A549 (cell line): ENCODE measurements around the gene JUP. TPM values are rescaled to one million over a fixed set of nuclear protein-coding genes. Genes with fewer than 3 reads are reported as not detected.

Source experiments
- ATAC-seq, 2 experiments: fragments of 200-7000 bp in 1 of 2; fragments of >200 bp in 1 of 2; cut with Nextera tagmentation in 1 of 2; cut with Tn5 transposase in 1 of 2; 3 replicates each; pipeline versions ENCODE4 v1.8.0 to v1.9.1; 2018 to 2020; ENCODE audit warnings: mild to moderate bottlenecking in 1 of 2, moderate library complexity in 1 of 2
- CTCF ChIA-PET: fragments of 300-600 bp; sonication (Branson Sonifier 250); formaldehyde crosslinking; extraction: SDS; loops from one replicate; lab custom pipeline; 2021; ENCODE audit warnings: antibody characterized with exemption, inconsistent platforms; lab: Yijun Ruan, JAX
- POLR2A ChIA-PET: fragments of 350-600 bp; formaldehyde crosslinking; extraction: SDS; loops from one replicate; lab custom pipeline; 2021; ENCODE audit warnings: antibody characterized with exemption, inconsistent platforms; lab: Yijun Ruan, JAX
- DNase-seq, 2 experiments: peaks; one replicate each; pipeline versions ENCODE4 v3.0.0 to v3.0.0-alpha.2; 2011 to 2016; ENCODE audit warnings: low read depth in 1 of 2, low spot score in 1 of 2
- FAIRE-seq: peaks from 2 replicates; lab custom pipeline; 2011; peaks lifted over from hg19 to GRCh38; lab: Jason Lieb, UNC
- H3K27ac ChIP-seq, 2 experiments: fragments of >200 bp; sonication (Bioruptor Twin); formaldehyde crosslinking; 3 replicates each; pipeline ENCODE4 v1.5.1; 2016 to 2017
- H3K4me1 ChIP-seq: fragments of >200 bp; sonication (Bioruptor Twin); formaldehyde crosslinking; 3 replicates; pipeline ENCODE4 v1.6.1; 2016
- H3K4me2 ChIP-seq: fragments of >200 bp; sonication (Bioruptor Twin); formaldehyde crosslinking; 3 replicates; pipeline ENCODE4 v1.6.1; 2016
- H3K4me3 ChIP-seq: fragments of >200 bp; sonication (Bioruptor Twin); formaldehyde crosslinking; 3 replicates; pipeline ENCODE4 v1.5.1; 2016
- H3K9me3 ChIP-seq: fragments of >200 bp; sonication (Bioruptor Twin); formaldehyde crosslinking; 3 replicates; pipeline ENCODE4 v1.6.1; 2016
- BHLHE40 ChIP-seq: IDR thresholded peaks from 2 replicates; pipeline ENCODE4 v1.6.1; 2012; ENCODE audit warnings: low read depth, low read length, inconsistent platforms
- CBX8 ChIP-seq: fragments of 200-600 bp; sonication (generic); IDR thresholded peaks from 2 replicates; pipeline ENCODE4 v1.6.1; 2016
- CEBPB ChIP-seq, 2 experiments: fragments of >200 bp in 1 of 2; sonication (Bioruptor Twin) in 1 of 2; formaldehyde crosslinking in 1 of 2; IDR thresholded peaks; 2 replicates each; pipeline ENCODE4 v1.6.1; 2012 to 2016
- CHD2 ChIP-seq: fragments of 150-350 bp; IDR thresholded peaks from 2 replicates; pipeline ENCODE4 v1.6.1; 2014; ENCODE audit warnings: low read length; ENCODE audit not compliant: partially characterized antibody
- CHD4 ChIP-seq: fragments of 200-600 bp; sonication (generic); IDR thresholded peaks from 2 replicates; pipeline ENCODE4 v1.6.1; 2016; ENCODE audit warnings: antibody characterized with exemption, mild to moderate bottlenecking, borderline replicate concordance
- CTCF ChIP-seq: fragments of >200 bp; sonication (Bioruptor Twin); formaldehyde crosslinking; IDR thresholded peaks from 3 replicates; pipeline ENCODE4 v1.5.1; 2016
- EHMT2 ChIP-seq: fragments of 200-600 bp; sonication (generic); IDR thresholded peaks from 2 replicates; pipeline ENCODE4 v1.6.1; 2016; ENCODE audit warnings: antibody characterized with exemption, low read depth, mild to moderate bottlenecking, moderate library complexity
- EP300 ChIP-seq, 2 experiments: fragments of >200 bp; sonication (Bioruptor Twin); formaldehyde crosslinking; IDR thresholded peaks; 2 replicates in 1 of 2; 3 replicates in 1 of 2; pipeline ENCODE4 v1.6.1; 2016 to 2017
- FOSB ChIP-seq: fragments of 250-450 bp; sonication (Bioruptor Pico); IDR thresholded peaks from 2 replicates; pipeline ENCODE4 v1.5.0; 2020; ENCODE audit warnings: mild to moderate bottlenecking, moderate library complexity
- FOSL2 ChIP-seq, 2 experiments: fragments of 450-650 bp in 1 of 2; fragments of >200 bp in 1 of 2; sonication (Bioruptor Twin) in 1 of 2; formaldehyde crosslinking; IDR thresholded peaks; 2 replicates each; pipeline versions ENCODE4 v1.5.0 to v1.6.1; 2016 to 2020; ENCODE audit warnings: mild to moderate bottlenecking in 1 of 2, moderate library complexity in 1 of 2
- FOXS1 ChIP-seq: fragments of 250-450 bp; sonication (Bioruptor Pico); IDR thresholded peaks from 2 replicates; pipeline ENCODE4 v1.5.0; 2020; ENCODE audit warnings: mild to moderate bottlenecking, moderate library complexity
- HES2 ChIP-seq: fragments of >200 bp; sonication (Bioruptor Twin); formaldehyde crosslinking; IDR thresholded peaks from 2 replicates; pipeline ENCODE4 v1.6.1; 2016
- HOXB5 ChIP-seq: fragments of 250-450 bp; sonication (Bioruptor Pico); IDR thresholded peaks from 2 replicates; pipeline ENCODE4 v1.5.0; 2020; ENCODE audit warnings: mild to moderate bottlenecking, moderate library complexity
- JUN ChIP-seq, 2 experiments: fragments of >200 bp; sonication (Bioruptor Twin); formaldehyde crosslinking; IDR thresholded peaks; 2 replicates in 1 of 2; 3 replicates in 1 of 2; pipeline ENCODE4 v1.6.1; 2016 to 2017
- JUNB ChIP-seq: fragments of >200 bp; sonication (Bioruptor Twin); formaldehyde crosslinking; IDR thresholded peaks from 2 replicates; pipeline ENCODE4 v1.6.1; 2016
- KDM1A ChIP-seq: fragments of 200-600 bp; sonication (generic); IDR thresholded peaks from 2 replicates; pipeline ENCODE4 v1.6.1; 2016; ENCODE audit warnings: low read depth, mild to moderate bottlenecking
- MAFK ChIP-seq: fragments of 450-650 bp; IDR thresholded peaks from 2 replicates; pipeline ENCODE4 v1.6.1; 2014; ENCODE audit not compliant: partially characterized antibody
- MAX ChIP-seq: IDR thresholded peaks from 2 replicates; pipeline ENCODE4 v1.6.1; 2012
- MYC ChIP-seq: IDR thresholded peaks from 2 replicates; pipeline ENCODE4 v1.6.1; 2012; ENCODE audit warnings: mild to moderate bottlenecking, inconsistent platforms, low read length, improper control_type of control experiment, borderline replicate concordance
- NR3C1 ChIP-seq: fragments of >200 bp; sonication (Bioruptor Twin); formaldehyde crosslinking; IDR thresholded peaks from 3 replicates; pipeline ENCODE4 v1.6.1; 2017
- PBX3 ChIP-seq: IDR thresholded peaks from 2 replicates; pipeline ENCODE4 v1.6.1; 2012
- PHF8 ChIP-seq: fragments of 200-600 bp; sonication (generic); IDR thresholded peaks from 2 replicates; pipeline ENCODE4 v1.6.1; 2016; ENCODE audit warnings: low read depth, mild to moderate bottlenecking, antibody characterized with exemption, moderate library complexity, borderline replicate concordance
- POLR2A ChIP-seq: IDR thresholded peaks from 2 replicates; pipeline ENCODE4 v1.6.1; 2012; ENCODE audit warnings: mild to moderate bottlenecking, low read length
- RAD21 ChIP-seq, 2 experiments: fragments of >200 bp in 1 of 2; sonication (Bioruptor Twin) in 1 of 2; formaldehyde crosslinking in 1 of 2; IDR thresholded peaks in 1 of 2; conservative IDR thresholded peaks in 1 of 2; 2 replicates in 1 of 2; 3 replicates in 1 of 2; pipeline ENCODE4 v1.6.1; 2012 to 2018; ENCODE audit warnings: inconsistent platforms in 1 of 2
- RARB ChIP-seq: fragments of 250-450 bp; sonication (Bioruptor Pico); IDR thresholded peaks from 2 replicates; pipeline ENCODE4 v1.8.0; 2021; ENCODE audit warnings: mild to moderate bottlenecking, moderate library complexity
- SMC3 ChIP-seq: fragments of >200 bp; sonication (Bioruptor Twin); formaldehyde crosslinking; IDR thresholded peaks from 3 replicates; pipeline ENCODE4 v1.6.1; 2018; ENCODE audit warnings: inconsistent platforms
- TP53 ChIP-seq: fragments of 250-450 bp; sonication (Bioruptor Pico); IDR thresholded peaks from 2 replicates; pipeline ENCODE4 v1.5.0; 2021; ENCODE audit warnings: mild to moderate bottlenecking, moderate library complexity
- ZSCAN20 ChIP-seq: fragments of 250-450 bp; sonication (Bioruptor Pico); IDR thresholded peaks from 2 replicates; pipeline ENCODE4 v1.8.0; 2022; ENCODE audit warnings: mild to moderate bottlenecking, moderate library complexity
- WGBS: methylation state at CpG from one replicate; pipeline ENCODE4 v1.1.6; 2017; ENCODE audit errors: missing lambda C conversion rate; 5-methylcytosine and 5-hydroxymethylcytosine counted together
- polyA plus RNA-seq, 4 experiments: library from polyadenylated mRNA; depleted of rRNA in 3 of 4; stranded (reverse); fragments of >200 nt; fragmentation: RNase III in 1 of 4; extraction: RNeasy Plus Mini Kit Qiagen cat#74134 plus additional on column Dnase treatment in 1 of 4; gene quantifications; 2 replicates in 3 of 4; 3 replicates in 1 of 4; pipeline ENCODE4 v1.2.3, GENCODE V29; 2011 to 2017

Gene JUP
- polyA plus RNA-seq, 2 of the 4 experiments (the other 2 are of a cell fraction): 54.8 to 107 TPM

GRCh38 chr17:41801374-41802271 is 15.1 kb upstream of the JUP start:
- H3K4me2 ChIP-seq: peak overlapping the region; percentile 76
- FAIRE-seq: peak; percentile 77

GRCh38 chr17:41800601-41801373 is 14.3 kb upstream of the JUP start:
- Histone ChIP-seq H3K4me3 (no peak overlapping the region), H3K27ac (peak overlapping the region; percentile 80 to 86)

More at GRCh38 chr17:41801374-41802271, 15.1 kb upstream of the JUP start:
- Histone ChIP-seq H3K4me1 (peaks cover 23% of the 10 kb centered on the region), H3K9me3 (no peaks in the 10 kb centered on the region), H3K27ac (peak overlapping the region; percentile 80 to 86), H3K4me3 (no peak overlapping the region)
- ChIA-PET POLR2A (interaction anchor here (0.5 to 3.9 kb wide), 10 partner anchors 8 to 129 kb away, joined by 3 to 50 read pairs (median 8); partner anchors contain the start of genes EIF1, HAP1, JUP and ODAD4), CTCF (interaction anchor here (0.6 to 52.0 kb wide), 47 partner anchors 9 to 511 kb away, joined by 3 to 3262 read pairs (median 5); partner anchors contain the start of genes ACLY, FKBP10, GAST and HAP1)
- TF ChIP-seq PHF8: no peak
- TF ChIP-seq PBX3: 0 out of 2 replicates have a peak, but pooled peaks have one; percentile 32
- no peak for TF ChIP-seq EHMT2
- peak; percentile 75; the same call in 1 of the 2 replicates for TF ChIP-seq KDM1A
- TF ChIP-seq FOXS1: no peak
- TF ChIP-seq JUN (IDR thresholded peaks at IDR 0.05): peak; percentile 54 to 57; a peak in 2 of 5 replicates
- no peak for TF ChIP-seq JUNB
- peak; percentile 72 for TF ChIP-seq MAX
- no peak for TF ChIP-seq FOSL2 (IDR thresholded peaks at IDR 0.05)
- peak; percentile 64 for TF ChIP-seq FOSL2 (CRISPR knock-in tag; IDR thresholded peaks at IDR 0.05)
- TF ChIP-seq POLR2A: no peak
- TF ChIP-seq SMC3: peak; percentile 100
- TF ChIP-seq MYC: peak; percentile 61; the same call in 1 of the 2 replicates
- TF ChIP-seq CBX8: no peak
- TF ChIP-seq FOSB (CRISPR knock-in tag): no peak
- TF ChIP-seq CHD2: no peak
- peak; percentile 98 for TF ChIP-seq CTCF
- TF ChIP-seq RARB (CRISPR knock-in tag): no peak
- no peak for TF ChIP-seq ZSCAN20 (CRISPR knock-in tag)
- TF ChIP-seq HOXB5 (CRISPR knock-in tag): no peak
- TF ChIP-seq EP300 (IDR thresholded peaks at IDR 0.05): peak in 1 of 2 experiments; percentile 23; a peak in 1 of 5 replicates
- TF ChIP-seq TP53 (CRISPR knock-in tag): no peak
- no peak for TF ChIP-seq CEBPB (IDR thresholded peaks at IDR 0.05)
- TF ChIP-seq RAD21 (conservative IDR thresholded peaks at IDR 0.05 in 1 of 2, IDR thresholded peaks at IDR 0.05 in 1 of 2): peak; percentile 99
- DNase-seq (peak; percentile 86 to 88), ATAC-seq (peak; percentile 80 to 86)
- WGBS: 11% methylated on average over 14 of the region's 14 CpGs

More at GRCh38 chr17:41800601-41801373, 14.3 kb upstream of the JUP start:
- ATAC-seq: peak; percentile 48 to 65
- H3K4me2 ChIP-seq: peak overlapping the region; percentile 76
- peaks cover 30% of the 10 kb centered on the region for H3K4me1 ChIP-seq
- CTCF ChIA-PET: interaction anchor here (0.7 to 52.0 kb wide), 36 partner anchors 10 to 196 kb away, joined by 3 to 3262 read pairs (median 6); partner anchors contain the start of genes ACLY, FKBP10, GAST and HAP1
- TF ChIP-seq MAX (no peak; the same call in 1 of the 2 replicates), EP300 (IDR thresholded peaks at IDR 0.05) (no peak), SMC3 (no peak), MAFK (peak; percentile 8), HOXB5 (CRISPR knock-in tag) (no peak), PHF8 (no peak), CHD4 (0 out of 2 replicates have a peak, but pooled peaks have one; percentile 20), HES2 (no peak), NR3C1 (no peak), BHLHE40 (0 out of 2 replicates have a peak, but pooled peaks have one; percentile 24), FOSL2 (IDR thresholded peaks at IDR 0.05) (no peak), FOSL2 (CRISPR knock-in tag; IDR thresholded peaks at IDR 0.05) (peak; percentile 13; the same call in 1 of the 2 replicates)
- TF ChIP-seq, all 56 proteins: peak for 4
- FAIRE-seq: no peak
- WGBS: 45% methylated on average over 18 of the region's 18 CpGs
- H3K9me3 ChIP-seq: no peaks in the 10 kb centered on the region
- peak; percentile 35 to 88 for DNase-seq
- POLR2A ChIA-PET: interaction anchor here (0.6 to 3.9 kb wide), 10 partner anchors 8 to 130 kb away, joined by 3 to 50 read pairs (median 7); partner anchors contain the start of genes EIF1, HAP1, JUP and ODAD4
